Lower leg skin (tissue), 3 donors: Measurements from ENCODE around the gene CLUH.

ENCODE experiments used
- POLR2A ChIP-seq, 2 donors: fragments of 450-650 bp; IDR thresholded peaks; one replicate each; pipeline ENCODE4 v1.6.1; 2016 to 2017; ENCODE audit warnings: antibody characterized with exemption in 2 of 2, mild to moderate bottlenecking in 1 of 2, moderate library complexity in 1 of 2
- TF ChIP-seq, protein P1 (sequence below), 3 donors: fragments of 450-650 bp; IDR thresholded peaks; one replicate each; pipeline ENCODE4 v1.5.1; 2016; ENCODE audit warnings: antibody characterized with exemption in 3 of 3, mild to moderate bottlenecking in 3 of 3, moderate library complexity in 2 of 3

DNA sequence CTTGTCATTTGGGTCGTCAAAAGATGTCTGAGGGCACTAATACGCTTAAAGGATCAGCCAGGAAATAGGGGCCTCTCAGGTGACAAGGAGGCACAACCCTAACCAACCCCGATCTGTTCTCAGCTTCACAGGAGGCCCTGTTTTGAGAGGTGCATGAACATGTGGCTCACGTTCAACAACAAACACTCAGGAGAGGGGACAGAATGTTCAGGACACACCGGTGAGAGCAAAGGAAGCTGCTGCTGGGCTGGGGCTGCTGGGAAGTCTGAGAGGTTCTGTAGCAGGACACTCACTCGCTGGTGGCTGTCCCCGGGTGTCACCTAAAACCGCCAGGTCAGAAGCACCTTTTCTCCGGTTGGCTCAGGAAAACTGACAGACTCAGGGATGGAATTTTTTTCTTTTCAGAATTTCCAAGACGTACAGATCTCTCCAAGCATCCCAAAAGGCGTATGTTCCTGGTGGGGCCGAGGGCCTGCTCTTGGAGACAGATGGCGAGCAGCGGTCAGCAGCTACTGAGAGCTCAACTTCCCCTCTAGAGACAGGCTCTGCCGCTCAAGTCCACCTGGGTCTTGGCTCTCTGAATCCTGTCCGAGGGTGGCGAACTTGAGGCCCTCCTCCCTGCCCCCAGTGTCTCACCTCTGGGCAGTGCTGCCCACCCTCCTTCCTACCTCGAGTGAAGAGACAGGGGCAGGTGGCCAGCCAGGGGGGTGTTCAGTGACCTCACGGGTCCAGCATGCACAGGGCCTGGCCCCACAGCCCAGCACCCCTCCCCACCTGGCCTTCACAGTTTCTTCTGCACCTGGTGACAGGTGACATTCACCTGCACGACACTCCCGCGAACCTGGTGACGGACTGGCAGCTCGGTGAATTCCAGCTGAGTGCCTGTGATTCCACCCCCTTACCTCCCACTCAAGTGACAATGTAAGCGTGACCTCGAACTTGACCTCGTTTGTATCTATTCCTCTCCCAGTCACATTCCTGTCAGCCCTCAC lies 22.9 kb downstream of the CLUH start:
- TF ChIP-seq, protein P1, sequence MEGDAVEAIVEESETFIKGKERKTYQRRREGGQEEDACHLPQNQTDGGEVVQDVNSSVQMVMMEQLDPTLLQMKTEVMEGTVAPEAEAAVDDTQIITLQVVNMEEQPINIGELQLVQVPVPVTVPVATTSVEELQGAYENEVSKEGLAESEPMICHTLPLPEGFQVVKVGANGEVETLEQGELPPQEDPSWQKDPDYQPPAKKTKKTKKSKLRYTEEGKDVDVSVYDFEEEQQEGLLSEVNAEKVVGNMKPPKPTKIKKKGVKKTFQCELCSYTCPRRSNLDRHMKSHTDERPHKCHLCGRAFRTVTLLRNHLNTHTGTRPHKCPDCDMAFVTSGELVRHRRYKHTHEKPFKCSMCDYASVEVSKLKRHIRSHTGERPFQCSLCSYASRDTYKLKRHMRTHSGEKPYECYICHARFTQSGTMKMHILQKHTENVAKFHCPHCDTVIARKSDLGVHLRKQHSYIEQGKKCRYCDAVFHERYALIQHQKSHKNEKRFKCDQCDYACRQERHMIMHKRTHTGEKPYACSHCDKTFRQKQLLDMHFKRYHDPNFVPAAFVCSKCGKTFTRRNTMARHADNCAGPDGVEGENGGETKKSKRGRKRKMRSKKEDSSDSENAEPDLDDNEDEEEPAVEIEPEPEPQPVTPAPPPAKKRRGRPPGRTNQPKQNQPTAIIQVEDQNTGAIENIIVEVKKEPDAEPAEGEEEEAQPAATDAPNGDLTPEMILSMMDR (IDR thresholded peaks at IDR 0.05): no peak
- no peak for TF ChIP-seq POLR2A (IDR thresholded peaks at IDR 0.05)
